Neural cell (in vitro differentiated cells): ENCODE measurements around the gene USP3. TPM values are rescaled to one million over a fixed set of nuclear protein-coding genes. Genes with fewer than 3 reads are reported as not detected.

Source experiments
- H2AFZ ChIP-seq: fragments of 200-600, 300-800 bp; sonication (generic), shearing (Covaris generic); 2 replicates; pipeline ENCODE4 v1.6.0; 2014; ENCODE audit warnings: low read depth, mild to moderate bottlenecking, antibody characterized with exemption, low read length, moderate library complexity
- H3F3A ChIP-seq: fragments of 200-600 bp; shearing (Covaris generic); 2 replicates; pipeline ENCODE4 v1.6.1; 2016; ENCODE audit warnings: mild to moderate bottlenecking, moderate library complexity, mixed read lengths, antibody characterized with exemption, low read length; ENCODE audit not compliant: insufficient read depth, poor library complexity, severe bottlenecking
- H3K27ac ChIP-seq: fragments of 200-600, 300-800 bp; sonication (generic), shearing (Covaris generic); 2 replicates; pipeline ENCODE4 v1.5.1; 2014; ENCODE audit warnings: mild to moderate bottlenecking, low read length, moderate library complexity
- H3K27me3 ChIP-seq: fragments of 300-800, 200-600 bp; sonication (generic), shearing (Covaris generic); 2 replicates; pipeline ENCODE4 v1.6.0; 2014; ENCODE audit warnings: mild to moderate bottlenecking, low read depth, low read length, moderate library complexity; ENCODE audit not compliant: insufficient read depth
- H3K36me3 ChIP-seq: fragments of 300-800, 200-600 bp; sonication (generic), shearing (Covaris generic); 2 replicates; pipeline ENCODE4 v1.5.1; 2014; ENCODE audit warnings: mild to moderate bottlenecking, antibody characterized with exemption, low read length, moderate library complexity; ENCODE audit not compliant: insufficient read depth
- H3K4me2 ChIP-seq: fragments of 300-800, 200-600 bp; sonication (generic), shearing (Covaris generic); 2 replicates; pipeline ENCODE4 v1.6.0; 2014; ENCODE audit warnings: mild to moderate bottlenecking, low read length
- H3K4me3 ChIP-seq: fragments of 300-800, 200-600 bp; sonication (generic), shearing (Covaris generic); 2 replicates; pipeline ENCODE4 v1.5.1; 2014; ENCODE audit warnings: mild to moderate bottlenecking, low read length, moderate library complexity
- H3K79me2 ChIP-seq: fragments of 200-600 bp; shearing (Covaris generic); replicated peaks from 2 replicates; pipeline ENCODE4 v1.6.0; 2014; ENCODE audit warnings: mild to moderate bottlenecking, low read length, moderate library complexity; ENCODE audit not compliant: insufficient read depth
- H3K9ac ChIP-seq: fragments of 300-800, 200-600 bp; sonication (generic), shearing (Covaris generic); 2 replicates; pipeline ENCODE4 v1.6.1; 2016; ENCODE audit warnings: mild to moderate bottlenecking, low read length, mixed read lengths
- H3K9me2 ChIP-seq: fragments of 200-600 bp; shearing (Covaris generic); 2 replicates; pipeline ENCODE4 v1.6.1; 2016; ENCODE audit warnings: mild to moderate bottlenecking, low read length, mixed read lengths; ENCODE audit not compliant: insufficient read depth
- H3K9me3 ChIP-seq: fragments of 200-600, 300-800 bp; sonication (generic), shearing (Covaris generic); 2 replicates; pipeline ENCODE4 v1.6.1; 2016; ENCODE audit warnings: mild to moderate bottlenecking, mixed run types, low read length, moderate library complexity, mixed read lengths
- H4K20me1 ChIP-seq: fragments of 200-600 bp; shearing (Covaris generic); 2 replicates; pipeline ENCODE4 v1.6.1; 2016; ENCODE audit warnings: mild to moderate bottlenecking, mixed run types; ENCODE audit not compliant: insufficient read depth
- CTCF ChIP-seq: fragments of 450-650 bp; IDR thresholded peaks from 2 replicates; pipeline ENCODE4 v1.5.1; 2014; ENCODE audit warnings: antibody characterized with exemption, mild to moderate bottlenecking, moderate library complexity; ENCODE audit not compliant: poor library complexity, severe bottlenecking
- EP300 ChIP-seq: fragments of 450-650 bp; conservative IDR thresholded peaks from 2 replicates; pipeline ENCODE4 v1.6.1; 2014; ENCODE audit warnings: antibody characterized with exemption, mild to moderate bottlenecking, moderate library complexity; ENCODE audit not compliant: poor library complexity, severe bottlenecking
- EZH2 ChIP-seq: fragments of 200-600, 300-800 bp; shearing (Covaris generic), sonication (generic); IDR thresholded peaks from 2 replicates; pipeline ENCODE4 v1.6.1; 2014; ENCODE audit warnings: antibody characterized with exemption, low read length, borderline replicate concordance, mild to moderate bottlenecking; ENCODE audit not compliant: insufficient read depth, poor library complexity, severe bottlenecking
- MXI1 ChIP-seq: fragments of 450-650 bp; conservative IDR thresholded peaks from 2 replicates; pipeline ENCODE4 v1.6.1; 2014; ENCODE audit warnings: antibody characterized with exemption, mild to moderate bottlenecking; ENCODE audit not compliant: poor library complexity, severe bottlenecking
- POLR2AphosphoS5 ChIP-seq: IDR thresholded peaks from 2 replicates; pipeline ENCODE4 v1.6.1; 2012
- RAD21 ChIP-seq: fragments of 450-650 bp; conservative IDR thresholded peaks from 2 replicates; pipeline ENCODE4 v1.6.1; 2014; ENCODE audit warnings: antibody characterized with exemption, mild to moderate bottlenecking, moderate library complexity
- SMC3 ChIP-seq: fragments of 450-650 bp; conservative IDR thresholded peaks from 2 replicates; pipeline ENCODE4 v1.6.1; 2014; ENCODE audit warnings: antibody characterized with exemption, mild to moderate bottlenecking, moderate library complexity; ENCODE audit not compliant: poor library complexity
- TAF1 ChIP-seq: IDR thresholded peaks from 2 replicates; pipeline ENCODE4 v1.6.1; 2012; ENCODE audit warnings: low read depth
- polyA plus RNA-seq: library from polyadenylated mRNA; depleted of rRNA; stranded (reverse); fragments of >200 nt; gene quantifications from 2 replicates; pipeline ENCODE4 v1.2.3, GENCODE V29; 2014
- TF ChIP-seq, protein P1 (sequence below): IDR thresholded peaks from 2 replicates; pipeline ENCODE4 v1.6.1; 2012; ENCODE audit warnings: borderline replicate concordance

The USP3 gene
- polyA plus RNA-seq, 1 donor from 2014 or later, result 68.0 TPM

GRCh38 chr15:63517628-63518027 is 13.2 kb downstream of the USP3 start:
- Histone ChIP-seq H3K9ac (no peak overlapping the region), H3K27me3 (no peaks in the 10 kb centered on the region), H2AFZ (no peak overlapping the region), H3K9me3 (no peaks in the 10 kb centered on the region), H4K20me1 (no peaks in the 10 kb centered on the region), H3K27ac (no peak overlapping the region), H3K36me3 (no peaks in the 10 kb centered on the region), H3F3A (no peaks in the 10 kb centered on the region), H3K9me2 (no peaks in the 10 kb centered on the region), H3K4me3 (no peak overlapping the region), H3K79me2 (peaks cover 93% of the 10 kb centered on the region), H3K4me2 (no peak overlapping the region)
- TF ChIP-seq POLR2AphosphoS5 (no peak), EP300 (no peak), SMC3 (no peak), RAD21 (no peak), EZH2 (no peak), CTCF (no peak), TAF1 (no peak)
- TF ChIP-seq, protein P1, sequence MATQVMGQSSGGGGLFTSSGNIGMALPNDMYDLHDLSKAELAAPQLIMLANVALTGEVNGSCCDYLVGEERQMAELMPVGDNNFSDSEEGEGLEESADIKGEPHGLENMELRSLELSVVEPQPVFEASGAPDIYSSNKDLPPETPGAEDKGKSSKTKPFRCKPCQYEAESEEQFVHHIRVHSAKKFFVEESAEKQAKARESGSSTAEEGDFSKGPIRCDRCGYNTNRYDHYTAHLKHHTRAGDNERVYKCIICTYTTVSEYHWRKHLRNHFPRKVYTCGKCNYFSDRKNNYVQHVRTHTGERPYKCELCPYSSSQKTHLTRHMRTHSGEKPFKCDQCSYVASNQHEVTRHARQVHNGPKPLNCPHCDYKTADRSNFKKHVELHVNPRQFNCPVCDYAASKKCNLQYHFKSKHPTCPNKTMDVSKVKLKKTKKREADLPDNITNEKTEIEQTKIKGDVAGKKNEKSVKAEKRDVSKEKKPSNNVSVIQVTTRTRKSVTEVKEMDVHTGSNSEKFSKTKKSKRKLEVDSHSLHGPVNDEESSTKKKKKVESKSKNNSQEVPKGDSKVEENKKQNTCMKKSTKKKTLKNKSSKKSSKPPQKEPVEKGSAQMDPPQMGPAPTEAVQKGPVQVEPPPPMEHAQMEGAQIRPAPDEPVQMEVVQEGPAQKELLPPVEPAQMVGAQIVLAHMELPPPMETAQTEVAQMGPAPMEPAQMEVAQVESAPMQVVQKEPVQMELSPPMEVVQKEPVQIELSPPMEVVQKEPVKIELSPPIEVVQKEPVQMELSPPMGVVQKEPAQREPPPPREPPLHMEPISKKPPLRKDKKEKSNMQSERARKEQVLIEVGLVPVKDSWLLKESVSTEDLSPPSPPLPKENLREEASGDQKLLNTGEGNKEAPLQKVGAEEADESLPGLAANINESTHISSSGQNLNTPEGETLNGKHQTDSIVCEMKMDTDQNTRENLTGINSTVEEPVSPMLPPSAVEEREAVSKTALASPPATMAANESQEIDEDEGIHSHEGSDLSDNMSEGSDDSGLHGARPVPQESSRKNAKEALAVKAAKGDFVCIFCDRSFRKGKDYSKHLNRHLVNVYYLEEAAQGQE, result no peak

DNA sequence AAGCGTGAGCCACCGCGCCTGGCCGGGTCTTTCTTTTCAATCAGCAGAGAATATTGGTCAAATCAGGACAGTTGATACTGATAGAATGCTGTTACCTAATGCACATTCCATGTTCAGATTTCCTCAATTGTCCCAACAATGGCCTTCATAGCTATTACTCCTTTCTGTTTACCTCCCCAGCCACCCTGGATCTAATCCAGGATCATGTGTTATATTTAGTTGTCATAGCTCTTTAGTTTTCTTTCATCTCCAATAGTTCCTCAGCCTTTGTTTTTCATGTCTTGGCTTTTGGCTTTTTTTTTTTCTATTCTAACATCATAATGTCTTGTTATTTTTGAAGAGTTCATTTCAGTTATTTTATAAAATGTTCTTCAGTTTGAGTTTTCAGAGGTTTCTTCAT is 14.6 kb downstream of the USP3 start:
- no peak overlapping the region for H3K9ac ChIP-seq
- no peak overlapping the region for H2AFZ ChIP-seq
- H3K4me3 ChIP-seq, result no peak overlapping the region
- no peaks in the 10 kb centered on the region for H3K27me3 ChIP-seq
- no peaks in the 10 kb centered on the region for H3F3A ChIP-seq
- H4K20me1 ChIP-seq, result no peaks in the 10 kb centered on the region
- TF ChIP-seq, protein P1, result no peak
- TF ChIP-seq CTCF, result no peak
- TF ChIP-seq SMC3, result no peak
- no peak for TF ChIP-seq EP300
- no peak for TF ChIP-seq MXI1
- no peak for TF ChIP-seq POLR2AphosphoS5
- no peak for TF ChIP-seq EZH2
- TF ChIP-seq TAF1, result no peak
- no peak for TF ChIP-seq RAD21
- no peak overlapping the region for H3K4me2 ChIP-seq
- H3K27ac ChIP-seq, result no peak overlapping the region
- no peaks in the 10 kb centered on the region for H3K36me3 ChIP-seq
- peaks cover 92% of the 10 kb centered on the region for H3K79me2 ChIP-seq
- no peaks in the 10 kb centered on the region for H3K9me3 ChIP-seq
- H3K9me2 ChIP-seq, result no peaks in the 10 kb centered on the region
